ENCODE measurements around the gene GPRC5A.
A peak's percentile ranks its signal among the peaks of the same experiment; 100 is the strongest.

DNA sequence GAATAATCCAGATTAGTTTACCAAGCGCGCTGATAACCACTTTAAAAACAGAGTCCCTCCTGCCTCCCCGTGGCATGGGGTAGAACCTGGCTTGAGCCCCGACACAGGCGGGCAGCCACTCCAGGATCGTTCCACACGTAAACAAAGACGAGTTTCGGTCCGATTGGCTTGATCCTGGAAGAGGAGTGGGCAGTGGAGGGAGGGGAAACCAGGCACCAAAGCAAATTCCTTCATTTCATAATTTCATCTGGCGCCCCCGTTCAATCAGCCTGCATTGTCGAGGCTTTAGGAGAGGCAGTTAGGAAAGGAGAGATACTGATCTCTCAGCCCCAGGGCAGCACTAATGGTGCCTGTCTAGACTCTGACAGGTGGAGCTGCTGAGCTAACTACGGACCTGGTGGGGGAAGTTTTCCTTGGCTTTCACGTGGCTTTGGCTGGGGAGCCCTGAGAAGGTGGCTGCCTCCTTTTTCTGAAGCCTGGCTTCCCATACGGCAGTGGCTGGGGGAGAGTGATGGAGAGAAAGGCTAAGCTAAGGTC lies 751 bp upstream of the GPRC5A start:
- TF ChIP-seq, protein P1, sequence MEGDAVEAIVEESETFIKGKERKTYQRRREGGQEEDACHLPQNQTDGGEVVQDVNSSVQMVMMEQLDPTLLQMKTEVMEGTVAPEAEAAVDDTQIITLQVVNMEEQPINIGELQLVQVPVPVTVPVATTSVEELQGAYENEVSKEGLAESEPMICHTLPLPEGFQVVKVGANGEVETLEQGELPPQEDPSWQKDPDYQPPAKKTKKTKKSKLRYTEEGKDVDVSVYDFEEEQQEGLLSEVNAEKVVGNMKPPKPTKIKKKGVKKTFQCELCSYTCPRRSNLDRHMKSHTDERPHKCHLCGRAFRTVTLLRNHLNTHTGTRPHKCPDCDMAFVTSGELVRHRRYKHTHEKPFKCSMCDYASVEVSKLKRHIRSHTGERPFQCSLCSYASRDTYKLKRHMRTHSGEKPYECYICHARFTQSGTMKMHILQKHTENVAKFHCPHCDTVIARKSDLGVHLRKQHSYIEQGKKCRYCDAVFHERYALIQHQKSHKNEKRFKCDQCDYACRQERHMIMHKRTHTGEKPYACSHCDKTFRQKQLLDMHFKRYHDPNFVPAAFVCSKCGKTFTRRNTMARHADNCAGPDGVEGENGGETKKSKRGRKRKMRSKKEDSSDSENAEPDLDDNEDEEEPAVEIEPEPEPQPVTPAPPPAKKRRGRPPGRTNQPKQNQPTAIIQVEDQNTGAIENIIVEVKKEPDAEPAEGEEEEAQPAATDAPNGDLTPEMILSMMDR (CRISPR knock-in tag; IDR thresholded peaks at IDR 0.05): peak; percentile 61
- no peak for TF ChIP-seq KMT2A (CRISPR knock-in tag; IDR thresholded peaks at IDR 0.05)
- no peak for TF ChIP-seq ZBTB20 (CRISPR knock-in tag; IDR thresholded peaks at IDR 0.05; ENCODE audit: borderline replicate concordance, low read depth)
- TF ChIP-seq CREB1 (IDR thresholded peaks at IDR 0.05): no peak
- TF ChIP-seq CREB1 (CRISPR knock-in tag; IDR thresholded peaks at IDR 0.05): no peak
- TF ChIP-seq, protein P2, sequence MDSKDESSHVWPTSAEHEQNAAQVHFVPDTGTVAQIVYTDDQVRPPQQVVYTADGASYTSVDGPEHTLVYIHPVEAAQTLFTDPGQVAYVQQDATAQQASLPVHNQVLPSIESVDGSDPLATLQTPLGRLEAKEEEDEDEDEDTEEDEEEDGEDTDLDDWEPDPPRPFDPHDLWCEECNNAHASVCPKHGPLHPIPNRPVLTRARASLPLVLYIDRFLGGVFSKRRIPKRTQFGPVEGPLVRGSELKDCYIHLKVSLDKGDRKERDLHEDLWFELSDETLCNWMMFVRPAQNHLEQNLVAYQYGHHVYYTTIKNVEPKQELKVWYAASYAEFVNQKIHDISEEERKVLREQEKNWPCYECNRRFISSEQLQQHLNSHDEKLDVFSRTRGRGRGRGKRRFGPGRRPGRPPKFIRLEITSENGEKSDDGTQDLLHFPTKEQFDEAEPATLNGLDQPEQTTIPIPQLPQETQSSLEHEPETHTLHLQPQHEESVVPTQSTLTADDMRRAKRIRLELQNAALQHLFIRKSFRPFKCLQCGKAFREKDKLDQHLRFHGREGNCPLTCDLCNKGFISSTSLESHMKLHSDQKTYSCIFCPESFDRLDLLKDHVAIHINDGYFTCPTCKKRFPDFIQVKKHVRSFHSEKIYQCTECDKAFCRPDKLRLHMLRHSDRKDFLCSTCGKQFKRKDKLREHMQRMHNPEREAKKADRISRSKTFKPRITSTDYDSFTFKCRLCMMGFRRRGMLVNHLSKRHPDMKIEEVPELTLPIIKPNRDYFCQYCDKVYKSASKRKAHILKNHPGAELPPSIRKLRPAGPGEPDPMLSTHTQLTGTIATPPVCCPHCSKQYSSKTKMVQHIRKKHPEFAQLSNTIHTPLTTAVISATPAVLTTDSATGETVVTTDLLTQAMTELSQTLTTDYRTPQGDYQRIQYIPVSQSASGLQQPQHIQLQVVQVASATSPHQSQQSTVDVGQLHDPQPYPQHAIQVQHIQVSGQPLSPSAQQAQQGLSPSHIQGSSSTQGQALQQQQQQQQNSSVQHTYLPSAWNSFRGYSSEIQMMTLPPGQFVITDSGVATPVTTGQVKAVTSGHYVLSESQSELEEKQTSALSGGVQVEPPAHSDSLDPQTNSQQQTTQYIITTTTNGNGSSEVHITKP (CRISPR knock-in tag; IDR thresholded peaks at IDR 0.05; ENCODE audit: low read depth): no peak
- no peak for TF ChIP-seq GATAD1 (CRISPR knock-in tag; IDR thresholded peaks at IDR 0.05)
- TF ChIP-seq TARDBP (CRISPR knock-in tag; IDR thresholded peaks at IDR 0.05): no peak
- TF ChIP-seq HCFC1 (IDR thresholded peaks at IDR 0.05; ENCODE audit: low read depth, low read length): no peak
- no peak for TF ChIP-seq MIER2 (CRISPR knock-in tag; IDR thresholded peaks at IDR 0.05)
- peak; percentile 24 for TF ChIP-seq YY1 (IDR thresholded peaks at IDR 0.05; ENCODE audit: insufficient read depth, insufficient replicate concordance, low read depth, low read length)
